PC-9 (cell line): ENCODE data around the gene ZFR2. TPM values are rescaled to one million over a fixed set of nuclear protein-coding genes. Genes with fewer than 3 reads are reported as not detected.

Experiments
- BruUV-seq: library from RNA; stranded (reverse); fragments of 400-500 nt; replicated peaks from 2 replicates; lab custom pipeline; 2021; lab: Mats Ljungman, UMichigan
- CTCF ChIA-PET: fragments of 300-600 bp; sonication (Branson Sonifier 250); formaldehyde crosslinking; loops from one replicate; lab custom pipeline; 2022; ENCODE audit warnings: antibody characterized with exemption; lab: Charles Lee
- POLR2A ChIA-PET: fragments of 300-600 bp; sonication (Branson Sonifier 250); formaldehyde crosslinking; loops from one replicate; lab custom pipeline; 2022; ENCODE audit warnings: antibody characterized with exemption; ENCODE audit not compliant: unreplicated experiment; lab: Charles Lee
- DNase-seq, 2 experiments: peaks; one replicate each; pipeline versions ENCODE4 v3.0.0 to v3.0.0-alpha.2; 2015 to 2022; ENCODE audit warnings: mixed read lengths in 1 of 2
- H2AFZ ChIP-seq: fragments of 200-600 bp; sonication (generic); 2 replicates; pipeline ENCODE4 v1.8.1; 2017; ENCODE audit warnings: antibody characterized with exemption
- H3F3A ChIP-seq: fragments of 200-600 bp; sonication (generic); 2 replicates; pipeline ENCODE4 v1.8.1; 2017; ENCODE audit warnings: antibody characterized with exemption, mild to moderate bottlenecking, low read depth; ENCODE audit not compliant: insufficient read depth
- H3K27ac ChIP-seq: fragments of 200-600 bp; sonication (generic); 2 replicates; pipeline ENCODE4 v1.6.1; 2016; ENCODE audit warnings: mixed run types
- H3K27me3 ChIP-seq: fragments of 200-600 bp; sonication (generic); 2 replicates; pipeline ENCODE4 v1.6.1; 2016; ENCODE audit warnings: low read depth, mixed run types; ENCODE audit not compliant: insufficient read depth
- H3K36me3 ChIP-seq: fragments of 200-600 bp; sonication (generic); 2 replicates; pipeline ENCODE4 v1.6.1; 2016; ENCODE audit warnings: low read depth, mixed run types
- H3K4me1 ChIP-seq: fragments of 200-600 bp; sonication (generic); replicated peaks from 2 replicates; pipeline ENCODE4 v1.6.1; 2016; ENCODE audit warnings: mixed run types; ENCODE audit not compliant: insufficient read depth
- H3K4me2 ChIP-seq: fragments of 200-600 bp; sonication (generic); 2 replicates; pipeline ENCODE4 v1.6.1; 2017; ENCODE audit warnings: mixed run types
- H3K4me3 ChIP-seq: fragments of 200-600 bp; sonication (generic); 2 replicates; pipeline ENCODE4 v1.6.1; 2016; ENCODE audit warnings: mixed run types
- H3K79me2 ChIP-seq: fragments of 200-600 bp; sonication (generic); 2 replicates; pipeline ENCODE4 v1.6.1; 2017; ENCODE audit warnings: low read depth, mixed run types
- H3K9me2 ChIP-seq: fragments of 200-600 bp; sonication (generic); 2 replicates; pipeline ENCODE4 v1.8.1; 2017; ENCODE audit warnings: mild to moderate bottlenecking; ENCODE audit not compliant: insufficient read depth
- H3K9me3 ChIP-seq: fragments of 200-600 bp; sonication (generic); 2 replicates; pipeline ENCODE4 v1.8.1; 2016; ENCODE audit warnings: low read depth; ENCODE audit not compliant: insufficient read depth
- H4K20me1 ChIP-seq: fragments of 200-600 bp; sonication (generic); 2 replicates; pipeline ENCODE4 v1.8.1; 2017; ENCODE audit not compliant: insufficient read depth
- CTCF ChIP-seq: fragments of 200-600 bp; sonication (generic); conservative IDR thresholded peaks from 2 replicates; pipeline ENCODE4 v1.6.1; 2017; ENCODE audit warnings: mixed run types, antibody characterized with exemption, mild to moderate bottlenecking, moderate library complexity
- EZH2 ChIP-seq: fragments of 200-600 bp; sonication (generic); IDR thresholded peaks from 2 replicates; pipeline ENCODE4 v1.8.0; 2017; ENCODE audit warnings: antibody characterized with exemption, low read depth
- intact Hi-C: fragments of 100-400 bp; cut with micrococcal nuclease; formaldehyde crosslinking; loops from one replicate; pipeline ENCODE4 v1.10.0; 2022; ENCODE audit not compliant: unreplicated experiment
- total RNA-seq: library from RNA; stranded (reverse); gene quantifications from 2 replicates; pipeline ENCODE4 v1.2.3, GENCODE V29; 2021

ZFR2 gene
- total RNA-seq, 1 experiment from 2014 or later, result not detected

DNA sequence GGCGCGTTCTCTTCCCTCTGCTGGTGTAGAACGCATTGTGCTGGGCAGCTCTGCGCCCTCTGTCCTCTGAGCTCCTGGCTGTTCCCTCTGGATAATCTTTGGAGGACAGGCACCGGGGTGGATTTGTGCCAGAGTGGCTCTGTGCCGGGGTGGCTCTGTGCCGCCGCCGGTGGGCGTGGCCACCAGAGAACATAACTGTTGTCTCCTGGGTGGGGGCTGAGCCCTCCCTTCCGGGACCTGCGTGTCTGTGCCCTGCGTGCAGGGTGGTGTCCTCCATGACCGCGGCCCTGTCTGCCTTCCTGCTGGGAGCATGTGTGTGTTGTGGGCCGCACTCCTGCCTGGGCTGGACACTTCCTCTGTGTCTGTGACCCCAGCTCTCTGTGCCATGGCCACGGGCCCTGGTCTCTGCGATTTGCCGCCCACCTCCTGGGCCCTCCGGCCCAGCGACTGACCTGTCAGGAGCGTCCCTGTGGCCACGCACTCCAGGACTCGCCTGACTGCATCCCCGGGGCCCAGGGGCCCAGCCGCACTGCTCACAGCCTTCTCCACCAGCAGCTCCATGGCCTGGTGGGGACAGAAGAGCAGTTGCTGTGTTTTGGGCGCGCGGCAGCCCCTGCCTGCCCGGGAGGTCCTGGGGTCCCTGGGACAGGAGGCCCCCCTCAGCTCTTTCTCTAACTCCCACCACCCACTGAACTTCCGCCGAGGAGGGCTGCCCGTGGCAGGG lies 60.3 kb downstream of the ZFR2 start:
- DNase-seq, result no peak
- Histone ChIP-seq H3K4me1 (no peaks in the 10 kb centered on the region), H3K79me2 (no peaks in the 10 kb centered on the region), H3K4me3 (no peak overlapping the region), H3F3A (peaks cover 4% of the 10 kb centered on the region; the same call in 1 of the 2 replicates), H3K36me3 (no peaks in the 10 kb centered on the region), H3K27me3 (peaks cover 8% of the 10 kb centered on the region; the same call in 1 of the 2 replicates), H2AFZ (no peak overlapping the region), H4K20me1 (no peaks in the 10 kb centered on the region), H3K9me3 (no peaks in the 10 kb centered on the region), H3K9me2 (no peaks in the 10 kb centered on the region), H3K27ac (no peak overlapping the region), H3K4me2 (no peak overlapping the region)
- no peak for TF ChIP-seq EZH2
- no peak for TF ChIP-seq CTCF
- intact Hi-C loops, result no loop called here
- ChIA-PET POLR2A (no interaction called here), CTCF (no interaction called here)
- BruUV-seq, result no TSS peak

DNA sequence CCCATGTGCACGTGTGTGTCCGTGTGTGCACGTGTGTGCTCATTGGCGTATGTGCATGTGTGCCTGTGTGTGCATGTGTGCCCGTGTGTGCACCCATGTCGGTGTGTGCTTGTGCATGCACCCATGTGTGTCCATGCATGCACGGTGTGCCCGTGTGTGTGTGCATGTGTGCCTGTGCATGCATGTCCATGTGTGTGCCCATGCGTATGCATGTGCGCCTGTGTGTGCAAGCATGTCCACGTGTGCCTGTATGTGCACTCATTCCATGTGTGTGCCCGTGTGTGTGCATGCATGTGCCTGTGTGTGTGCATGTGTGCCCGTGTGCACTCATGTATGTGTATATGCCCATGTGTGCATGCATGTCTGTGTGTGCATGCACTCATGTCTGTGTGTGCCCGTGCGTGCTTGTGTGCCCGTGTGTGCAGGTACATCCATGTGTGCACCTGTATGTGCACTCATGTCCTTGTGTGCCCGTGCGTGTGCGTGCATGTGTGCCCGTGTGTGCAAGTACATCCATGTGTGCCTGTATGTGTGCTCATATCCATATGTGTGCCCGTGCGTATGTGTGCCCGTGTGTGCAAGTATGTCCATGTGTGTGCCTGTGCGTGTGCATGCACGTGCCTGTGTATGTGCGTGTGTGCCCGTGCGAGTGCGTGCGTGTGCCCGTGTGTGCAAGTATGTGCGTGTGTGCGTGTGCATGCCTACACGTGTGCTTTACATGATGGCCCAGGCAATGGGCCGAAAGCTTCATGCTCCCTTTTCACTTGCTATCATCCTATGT lies 61.1 kb downstream of the ZFR2 start:
- DNase-seq, result no peak
- intact Hi-C loops, result no loop called here

DNA sequence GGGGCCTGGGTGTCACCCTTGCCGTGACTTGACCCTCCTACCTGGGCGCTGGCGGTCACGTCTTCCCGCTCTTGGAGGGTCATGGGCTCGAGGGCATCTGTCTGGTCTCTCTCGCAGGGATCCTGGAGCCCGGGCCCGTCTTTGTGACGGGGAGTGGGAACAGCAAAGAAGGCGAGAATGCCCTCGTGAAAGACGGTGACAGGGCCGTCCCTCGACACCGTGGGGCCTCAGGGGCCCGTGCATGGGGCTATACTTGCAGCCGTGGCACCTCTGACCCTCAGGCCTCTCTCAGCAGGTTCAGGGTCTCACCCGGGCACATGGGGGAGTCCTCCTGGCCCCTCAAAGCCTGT lies 61.7 kb downstream of the ZFR2 start:
- Histone ChIP-seq H4K20me1 (no peaks in the 10 kb centered on the region), H3K4me2 (no peak overlapping the region), H3K4me3 (no peak overlapping the region), H3K36me3 (no peaks in the 10 kb centered on the region), H3K79me2 (no peaks in the 10 kb centered on the region), H3K4me1 (no peaks in the 10 kb centered on the region), H3F3A (peaks cover 4% of the 10 kb centered on the region; the same call in 1 of the 2 replicates), H3K27me3 (peaks cover 8% of the 10 kb centered on the region; the same call in 1 of the 2 replicates), H3K27ac (no peak overlapping the region), H3K9me3 (no peaks in the 10 kb centered on the region), H3K9me2 (no peaks in the 10 kb centered on the region), H2AFZ (no peak overlapping the region)
- BruUV-seq, result no TSS peak
- intact Hi-C loops, result no loop called here
- no peak for DNase-seq
- CTCF ChIA-PET, result no interaction called here
- POLR2A ChIA-PET, result no interaction called here
- no peak for TF ChIP-seq EZH2
- no peak for TF ChIP-seq CTCF

More for the DNA sequence above, 61.1 kb downstream of the ZFR2 start:
- H3F3A ChIP-seq, result peaks cover 4% of the 10 kb centered on the region; the same call in 1 of the 2 replicates
- H3K79me2 ChIP-seq, result no peaks in the 10 kb centered on the region
- H4K20me1 ChIP-seq, result no peaks in the 10 kb centered on the region
- H3K36me3 ChIP-seq, result no peaks in the 10 kb centered on the region
- CTCF ChIA-PET, result no interaction called here
- H3K27ac ChIP-seq, result no peak overlapping the region
- no peaks in the 10 kb centered on the region for H3K9me3 ChIP-seq
- POLR2A ChIA-PET, result no interaction called here
- no peaks in the 10 kb centered on the region for H3K4me1 ChIP-seq
- no peaks in the 10 kb centered on the region for H3K9me2 ChIP-seq
- H3K4me2 ChIP-seq, result no peak overlapping the region
- peaks cover 8% of the 10 kb centered on the region; the same call in 1 of the 2 replicates for H3K27me3 ChIP-seq
- no peak overlapping the region for H3K4me3 ChIP-seq
- TF ChIP-seq CTCF, result no peak
- no peak for TF ChIP-seq EZH2
- BruUV-seq, result no TSS peak
- H2AFZ ChIP-seq, result no peak overlapping the region
